ENCODE measurements around the gene HSD3B7. TPM values are rescaled to one million over a fixed set of nuclear protein-coding genes. Genes with fewer than 3 reads are reported as not detected.

HSD3B7 gene
- total RNA-seq, 1 experiment from 2014 or later = 5.4 TPM

DNA sequence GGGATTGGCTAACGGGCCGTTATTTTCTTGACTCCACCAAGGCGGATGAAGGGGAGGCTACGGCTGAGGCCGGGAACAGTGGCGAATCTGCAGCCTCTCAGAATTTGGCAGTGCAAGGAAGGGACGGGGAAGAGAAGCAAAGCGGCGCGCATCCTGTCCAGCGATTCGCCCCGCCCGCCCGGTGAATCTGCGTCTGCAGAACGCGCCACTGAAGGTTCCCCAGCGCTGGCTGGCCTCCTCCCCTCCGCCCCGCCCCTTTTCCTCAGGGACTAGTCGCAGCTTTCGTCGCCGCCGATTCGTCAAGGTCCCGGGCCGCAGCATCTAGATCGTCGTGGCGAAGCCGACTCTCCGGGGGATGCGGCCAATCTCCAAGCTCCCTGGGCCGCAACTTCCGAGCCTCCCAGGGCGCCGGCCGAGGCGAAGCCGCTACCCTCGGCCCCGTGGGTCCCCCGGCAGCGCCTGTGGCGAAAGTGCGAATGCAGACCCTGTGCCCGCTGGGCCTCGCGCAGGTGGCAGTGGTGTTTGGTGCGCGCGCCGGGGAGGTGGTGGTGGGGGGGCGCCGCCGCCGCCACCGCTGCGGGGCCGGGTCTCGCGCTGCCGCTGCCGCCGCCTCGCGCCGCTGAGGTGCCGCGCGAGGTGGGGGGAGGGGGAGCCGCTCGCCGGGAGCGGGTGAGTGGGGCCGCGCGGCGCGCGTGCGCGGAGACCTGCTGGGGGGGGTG, 27.4 kb upstream of the HSD3B7 start, which contains the start of gene SETD1A:
SETD1A (plus strand) TSS at position 299 of the 719 bp plus-strand sequence. CDS start 978 bp downstream, outside the sequence.
- TF ChIP-seq TCF7L2 (IDR thresholded peaks at IDR 0.05; ENCODE audit: low read depth, low read length) (no peak), SIN3A (IDR thresholded peaks at IDR 0.05; ENCODE audit: borderline replicate concordance, insufficient read depth, low read depth, low read length) (0 out of 2 replicates have a peak, but pooled peaks have one; percentile 47), POLR2AphosphoS5 (IDR thresholded peaks at IDR 0.05; ENCODE audit: low read depth, low read length) (0 out of 2 replicates have a peak, but pooled peaks have one; percentile 1)
- TF ChIP-seq, protein P1, sequence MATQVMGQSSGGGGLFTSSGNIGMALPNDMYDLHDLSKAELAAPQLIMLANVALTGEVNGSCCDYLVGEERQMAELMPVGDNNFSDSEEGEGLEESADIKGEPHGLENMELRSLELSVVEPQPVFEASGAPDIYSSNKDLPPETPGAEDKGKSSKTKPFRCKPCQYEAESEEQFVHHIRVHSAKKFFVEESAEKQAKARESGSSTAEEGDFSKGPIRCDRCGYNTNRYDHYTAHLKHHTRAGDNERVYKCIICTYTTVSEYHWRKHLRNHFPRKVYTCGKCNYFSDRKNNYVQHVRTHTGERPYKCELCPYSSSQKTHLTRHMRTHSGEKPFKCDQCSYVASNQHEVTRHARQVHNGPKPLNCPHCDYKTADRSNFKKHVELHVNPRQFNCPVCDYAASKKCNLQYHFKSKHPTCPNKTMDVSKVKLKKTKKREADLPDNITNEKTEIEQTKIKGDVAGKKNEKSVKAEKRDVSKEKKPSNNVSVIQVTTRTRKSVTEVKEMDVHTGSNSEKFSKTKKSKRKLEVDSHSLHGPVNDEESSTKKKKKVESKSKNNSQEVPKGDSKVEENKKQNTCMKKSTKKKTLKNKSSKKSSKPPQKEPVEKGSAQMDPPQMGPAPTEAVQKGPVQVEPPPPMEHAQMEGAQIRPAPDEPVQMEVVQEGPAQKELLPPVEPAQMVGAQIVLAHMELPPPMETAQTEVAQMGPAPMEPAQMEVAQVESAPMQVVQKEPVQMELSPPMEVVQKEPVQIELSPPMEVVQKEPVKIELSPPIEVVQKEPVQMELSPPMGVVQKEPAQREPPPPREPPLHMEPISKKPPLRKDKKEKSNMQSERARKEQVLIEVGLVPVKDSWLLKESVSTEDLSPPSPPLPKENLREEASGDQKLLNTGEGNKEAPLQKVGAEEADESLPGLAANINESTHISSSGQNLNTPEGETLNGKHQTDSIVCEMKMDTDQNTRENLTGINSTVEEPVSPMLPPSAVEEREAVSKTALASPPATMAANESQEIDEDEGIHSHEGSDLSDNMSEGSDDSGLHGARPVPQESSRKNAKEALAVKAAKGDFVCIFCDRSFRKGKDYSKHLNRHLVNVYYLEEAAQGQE (IDR thresholded peaks at IDR 0.05; ENCODE audit: insufficient read depth in 1 of 2, low read depth in 2 of 2, low read length in 1 of 2) = 0 out of 4 replicates have a peak, but pooled peaks of 1 of the 2 experiments have one; percentile 23
- ATAC-seq (peak; percentile 90), DNase-seq (ENCODE audit: low read depth, low spot score) (no peak)
- ChIA-PET POLR2A (no interaction called here), CTCF (no interaction called here)
- Histone ChIP-seq H3K4me1 (ENCODE audit: control insufficient read depth, insufficient read depth, low read length) (peaks cover 27% of the 10 kb centered on the region), H3K36me3 (ENCODE audit: control insufficient read depth, insufficient read depth, low read length) (peaks cover 20% of the 10 kb centered on the region), H3K9me3 (ENCODE audit: control insufficient read depth, insufficient read depth, low read depth, low read length) (no peaks in the 10 kb centered on the region), H3K4me3 (ENCODE audit: low read depth in 2 of 2, low read length in 2 of 2) (peak within 1 kb of the TSS; percentile 80 to 97), H3K27me3 (ENCODE audit: control insufficient read depth, insufficient read depth, low read length) (no peaks in the 10 kb centered on the region), H3K27ac (ENCODE audit: low read length) (peak within 1 kb of the TSS; percentile 95)
- intact Hi-C loops (cut with micrococcal nuclease; ENCODE audit: unreplicated experiment) = no loop called here
- no TSS peak for BruUV-seq (replicated peaks)
- in situ Hi-C loops (cut with HindIII; ENCODE audit: low pct_unique_long_range_greater_than_20kb, low sequenced_read_pairs) = no loop called here

DNA sequence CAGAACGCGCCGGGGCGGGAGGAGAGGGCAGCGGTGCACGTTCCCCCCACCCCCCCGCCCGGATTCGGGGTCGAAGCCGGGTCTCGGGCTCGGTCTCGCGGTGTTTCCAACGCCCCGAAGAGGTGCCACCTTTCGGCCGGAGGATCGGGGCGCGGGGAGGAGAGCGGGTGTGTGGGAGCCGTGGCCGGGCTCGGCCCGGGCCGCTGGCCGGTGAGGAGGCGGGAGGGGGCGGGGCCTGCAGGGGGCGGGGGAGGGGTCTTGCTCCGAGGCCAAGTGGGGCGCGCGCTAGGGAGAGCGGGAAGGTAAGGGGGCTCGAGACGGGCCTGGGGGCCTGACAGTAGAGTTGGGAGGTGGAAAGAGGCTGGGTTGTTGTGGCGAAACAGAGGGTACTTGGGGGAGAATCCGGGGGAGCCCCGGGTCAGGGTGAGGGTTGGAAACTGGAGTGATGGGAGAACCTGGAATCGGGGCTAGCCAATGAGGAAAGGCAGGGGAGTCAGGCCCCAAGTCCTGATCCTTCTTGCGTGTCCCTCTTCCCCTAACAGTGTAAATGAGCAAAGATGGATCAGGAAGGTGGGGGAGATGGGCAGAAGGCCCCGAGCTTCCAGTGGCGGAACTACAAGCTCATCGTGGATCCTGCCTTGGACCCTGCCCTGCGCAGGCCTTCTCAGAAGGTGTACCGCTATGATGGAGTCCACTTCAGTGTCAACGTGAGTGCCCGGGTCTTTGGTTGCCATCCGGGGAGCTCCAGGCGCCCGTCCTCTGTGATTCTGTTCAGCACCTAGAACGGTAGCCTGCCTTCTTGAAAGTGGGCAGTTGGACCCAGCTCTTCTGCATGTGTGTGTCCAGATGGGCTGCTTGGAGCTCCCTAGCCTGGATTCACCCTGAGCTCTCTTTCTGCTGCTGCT, 26.6 kb upstream of the HSD3B7 start:
- BruUV-seq (replicated peaks) = no TSS peak
- ChIA-PET CTCF (no interaction called here), POLR2A (interaction anchor here (0.5 to 0.6 kb wide), 2 partner anchors 33 to 171 kb away, joined by 3 read pairs; no protein-coding TSS in a partner anchor)
- H3K9me3 ChIP-seq (ENCODE audit: control insufficient read depth, insufficient read depth, low read depth, low read length) = no peaks in the 10 kb centered on the region
- in situ Hi-C loops (cut with HindIII; ENCODE audit: low pct_unique_long_range_greater_than_20kb, low sequenced_read_pairs) = no loop called here
- TF ChIP-seq, protein P2, sequence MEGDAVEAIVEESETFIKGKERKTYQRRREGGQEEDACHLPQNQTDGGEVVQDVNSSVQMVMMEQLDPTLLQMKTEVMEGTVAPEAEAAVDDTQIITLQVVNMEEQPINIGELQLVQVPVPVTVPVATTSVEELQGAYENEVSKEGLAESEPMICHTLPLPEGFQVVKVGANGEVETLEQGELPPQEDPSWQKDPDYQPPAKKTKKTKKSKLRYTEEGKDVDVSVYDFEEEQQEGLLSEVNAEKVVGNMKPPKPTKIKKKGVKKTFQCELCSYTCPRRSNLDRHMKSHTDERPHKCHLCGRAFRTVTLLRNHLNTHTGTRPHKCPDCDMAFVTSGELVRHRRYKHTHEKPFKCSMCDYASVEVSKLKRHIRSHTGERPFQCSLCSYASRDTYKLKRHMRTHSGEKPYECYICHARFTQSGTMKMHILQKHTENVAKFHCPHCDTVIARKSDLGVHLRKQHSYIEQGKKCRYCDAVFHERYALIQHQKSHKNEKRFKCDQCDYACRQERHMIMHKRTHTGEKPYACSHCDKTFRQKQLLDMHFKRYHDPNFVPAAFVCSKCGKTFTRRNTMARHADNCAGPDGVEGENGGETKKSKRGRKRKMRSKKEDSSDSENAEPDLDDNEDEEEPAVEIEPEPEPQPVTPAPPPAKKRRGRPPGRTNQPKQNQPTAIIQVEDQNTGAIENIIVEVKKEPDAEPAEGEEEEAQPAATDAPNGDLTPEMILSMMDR (IDR thresholded peaks at IDR 0.05) = no peak
- TF ChIP-seq, protein P1 (IDR thresholded peaks at IDR 0.05; ENCODE audit: insufficient read depth in 1 of 2, low read depth in 2 of 2, low read length in 1 of 2) = no peak
- TF ChIP-seq POLR2AphosphoS5 (IDR thresholded peaks at IDR 0.05; ENCODE audit: low read depth, low read length) (no peak), TCF7L2 (IDR thresholded peaks at IDR 0.05; ENCODE audit: low read depth, low read length) (no peak), SIN3A (IDR thresholded peaks at IDR 0.05; ENCODE audit: borderline replicate concordance, insufficient read depth, low read depth, low read length) (no peak)
- peaks cover 23% of the 10 kb centered on the region for H3K36me3 ChIP-seq (ENCODE audit: control insufficient read depth, insufficient read depth, low read length)
- intact Hi-C loops (cut with micrococcal nuclease; ENCODE audit: unreplicated experiment) = no loop called here
- ATAC-seq (peak; percentile 59), DNase-seq (ENCODE audit: low read depth, low spot score) (no peak)
- H3K4me1 ChIP-seq (ENCODE audit: control insufficient read depth, insufficient read depth, low read length) = peaks cover 24% of the 10 kb centered on the region
- H3K4me3 ChIP-seq (ENCODE audit: low read depth in 2 of 2, low read length in 2 of 2) = peak overlapping the region; percentile 63 to 80
- H3K27ac ChIP-seq (ENCODE audit: low read length) = peak overlapping the region; percentile 67
- H3K27me3 ChIP-seq (ENCODE audit: control insufficient read depth, insufficient read depth, low read length) = no peaks in the 10 kb centered on the region
